ENCODE measurements around the gene PARP4.
A peak's percentile ranks its signal among the peaks of the same experiment; 100 is the strongest.
"Not testable (repeated sequence)": the region's sequence is repeated elsewhere in the genome, so short reads cannot be mapped to it uniquely, and the experiment has no call there.

Gene PARP4

GRCh38 chr13:24528816-24529398 is 16.3 kb upstream of the PARP4 start:
- Histone ChIP-seq H3K9me3 (ENCODE audit: control insufficient read depth, low read length) (no peaks in the 10 kb centered on the region), H3K27me3 (ENCODE audit: control insufficient read depth, insufficient read depth, low read length) (peaks cover 10% of the 10 kb centered on the region), H3K4me3 (ENCODE audit: low read length) (no peak overlapping the region), H3K36me3 (ENCODE audit: control insufficient read depth, insufficient read depth, low read length) (no peaks in the 10 kb centered on the region), H3K4me1 (ENCODE audit: control insufficient read depth, insufficient read depth, low read length) (no peaks in the 10 kb centered on the region), H3K9ac (ENCODE audit: low read length) (no peak overlapping the region)

- Histone ChIP-seq H3K36me3 (ENCODE audit: control insufficient read depth, insufficient read depth, low read length) (no peaks in the 10 kb centered on the region), H3K9me3 (ENCODE audit: control insufficient read depth, low read length) (no peaks in the 10 kb centered on the region), H3K9ac (ENCODE audit: low read length) (no peak overlapping the region), H3K27me3 (ENCODE audit: control insufficient read depth, insufficient read depth, low read length) (peaks cover 10% of the 10 kb centered on the region), H3K4me1 (ENCODE audit: control insufficient read depth, insufficient read depth, low read length) (no peaks in the 10 kb centered on the region), H3K4me3 (ENCODE audit: low read length) (no peak overlapping the region)
These were observed 14.7 kb upstream of the PARP4 start for GRCh38 chr13:24527266-24527775.

- no peaks in the 10 kb centered on the region for H3K9me3 ChIP-seq (ENCODE audit: control insufficient read depth, low read length)
- no peaks in the 10 kb centered on the region for H3K27me3 ChIP-seq (ENCODE audit: control insufficient read depth, insufficient read depth, low read length)
- H3K36me3 ChIP-seq (ENCODE audit: control insufficient read depth, insufficient read depth, low read length): no peaks in the 10 kb centered on the region
- no peak overlapping the region for H3K9ac ChIP-seq (ENCODE audit: low read length)
- H3K4me1 ChIP-seq (ENCODE audit: control insufficient read depth, insufficient read depth, low read length): no peaks in the 10 kb centered on the region
- H3K4me3 ChIP-seq (ENCODE audit: low read length): no peak overlapping the region
These were observed 8.2 kb upstream of the PARP4 start for GRCh38 chr13:24520733-24521132.

- no peaks in the 10 kb centered on the region for H3K9me3 ChIP-seq (ENCODE audit: control insufficient read depth, low read length)
- no peak overlapping the region for H3K4me3 ChIP-seq (ENCODE audit: low read length)
- H3K36me3 ChIP-seq (ENCODE audit: control insufficient read depth, insufficient read depth, low read length): no peaks in the 10 kb centered on the region
- no peaks in the 10 kb centered on the region for H3K27me3 ChIP-seq (ENCODE audit: control insufficient read depth, insufficient read depth, low read length)
- no peak overlapping the region for H3K9ac ChIP-seq (ENCODE audit: low read length)
- H3K4me1 ChIP-seq (ENCODE audit: control insufficient read depth, insufficient read depth, low read length): no peaks in the 10 kb centered on the region
These were observed 4.3 kb upstream of the PARP4 start for GRCh38 chr13:24516919-24517318.

- peak overlapping the region; percentile 88 for H3K9ac ChIP-seq (ENCODE audit: low read length)
- H3K4me3 ChIP-seq (ENCODE audit: low read length): peak overlapping the region; percentile 83
- no peaks in the 10 kb centered on the region for H3K36me3 ChIP-seq (ENCODE audit: control insufficient read depth, insufficient read depth, low read length)
- H3K27me3 ChIP-seq (ENCODE audit: control insufficient read depth, insufficient read depth, low read length): no peaks in the 10 kb centered on the region
- H3K4me1 ChIP-seq (ENCODE audit: control insufficient read depth, insufficient read depth, low read length): peaks cover 6% of the 10 kb centered on the region
- no peaks in the 10 kb centered on the region for H3K9me3 ChIP-seq (ENCODE audit: control insufficient read depth, low read length)
These were observed 283 bp upstream of the PARP4 start for GRCh38 chr13:24512908-24513213.

- H3K4me1 ChIP-seq (ENCODE audit: control insufficient read depth, insufficient read depth, low read length): peaks cover 6% of the 10 kb centered on the region
- no peaks in the 10 kb centered on the region for H3K9me3 ChIP-seq (ENCODE audit: control insufficient read depth, low read length)
- peak overlapping the region; percentile 83 for H3K4me3 ChIP-seq (ENCODE audit: low read length)
- H3K9ac ChIP-seq (ENCODE audit: low read length): peak overlapping the region; percentile 88
- H3K36me3 ChIP-seq (ENCODE audit: control insufficient read depth, insufficient read depth, low read length): no peaks in the 10 kb centered on the region
- H3K27me3 ChIP-seq (ENCODE audit: control insufficient read depth, insufficient read depth, low read length): no peaks in the 10 kb centered on the region
These were observed 772 bp downstream of the PARP4 start for GRCh38 chr13:24511816-24512196.

- Histone ChIP-seq H3K9ac (ENCODE audit: low read length) (peak overlapping the region; percentile 88), H3K4me3 (ENCODE audit: low read length) (peak overlapping the region; percentile 83), H3K27me3 (ENCODE audit: control insufficient read depth, insufficient read depth, low read length) (no peaks in the 10 kb centered on the region), H3K4me1 (ENCODE audit: control insufficient read depth, insufficient read depth, low read length) (peaks cover 6% of the 10 kb centered on the region), H3K9me3 (ENCODE audit: control insufficient read depth, low read length) (no peaks in the 10 kb centered on the region), H3K36me3 (ENCODE audit: control insufficient read depth, insufficient read depth, low read length) (no peaks in the 10 kb centered on the region)
These were observed 1.4 kb downstream of the PARP4 start for GRCh38 chr13:24511019-24511815.

GRCh38 chr13:24506698-24507335 is 5.8 kb downstream of the PARP4 start:
- H3K4me1 ChIP-seq (ENCODE audit: control insufficient read depth, insufficient read depth, low read length): peaks cover 13% of the 10 kb centered on the region
- no peaks in the 10 kb centered on the region for H3K27me3 ChIP-seq (ENCODE audit: control insufficient read depth, insufficient read depth, low read length)
- H3K36me3 ChIP-seq (ENCODE audit: control insufficient read depth, insufficient read depth, low read length): no peaks in the 10 kb centered on the region
- H3K9me3 ChIP-seq (ENCODE audit: control insufficient read depth, low read length): no peaks in the 10 kb centered on the region
- no peak overlapping the region for H3K9ac ChIP-seq (ENCODE audit: low read length)
- H3K4me3 ChIP-seq (ENCODE audit: low read length): no peak overlapping the region

- H3K9ac ChIP-seq (ENCODE audit: low read length); H3K27me3 ChIP-seq (ENCODE audit: control insufficient read depth, insufficient read depth, low read length); H3K36me3 ChIP-seq (ENCODE audit: control insufficient read depth, insufficient read depth, low read length); H3K9me3 ChIP-seq (ENCODE audit: control insufficient read depth, low read length); H3K4me3 ChIP-seq (ENCODE audit: low read length): not testable (repeated sequence)
- peaks cover 13% of the 10 kb centered on the region for H3K4me1 ChIP-seq (ENCODE audit: control insufficient read depth, insufficient read depth, low read length)
These were observed 6.3 kb downstream of the PARP4 start for GRCh38 chr13:24506283-24506682.

- H3K36me3 ChIP-seq (ENCODE audit: control insufficient read depth, insufficient read depth, low read length): no peaks in the 10 kb centered on the region
- no peaks in the 10 kb centered on the region for H3K27me3 ChIP-seq (ENCODE audit: control insufficient read depth, insufficient read depth, low read length)
- no peak overlapping the region for H3K9ac ChIP-seq (ENCODE audit: low read length)
- H3K9me3 ChIP-seq (ENCODE audit: control insufficient read depth, low read length): no peaks in the 10 kb centered on the region
- H3K4me3 ChIP-seq (ENCODE audit: low read length): no peak overlapping the region
- peaks cover 16% of the 10 kb centered on the region for H3K4me1 ChIP-seq (ENCODE audit: control insufficient read depth, insufficient read depth, low read length)
These were observed 6.8 kb downstream of the PARP4 start for GRCh38 chr13:24505756-24506155.

GRCh38 chr13:24505256-24505655 is 7.3 kb downstream of the PARP4 start:
- no peaks in the 10 kb centered on the region for H3K27me3 ChIP-seq (ENCODE audit: control insufficient read depth, insufficient read depth, low read length)
- no peaks in the 10 kb centered on the region for H3K36me3 ChIP-seq (ENCODE audit: control insufficient read depth, insufficient read depth, low read length)
- no peaks in the 10 kb centered on the region for H3K9me3 ChIP-seq (ENCODE audit: control insufficient read depth, low read length)
- H3K9ac ChIP-seq (ENCODE audit: low read length): no peak overlapping the region
- no peak overlapping the region for H3K4me3 ChIP-seq (ENCODE audit: low read length)
- H3K4me1 ChIP-seq (ENCODE audit: control insufficient read depth, insufficient read depth, low read length): peaks cover 16% of the 10 kb centered on the region

- Histone ChIP-seq H3K4me1 (ENCODE audit: control insufficient read depth, insufficient read depth, low read length) (peaks cover 18% of the 10 kb centered on the region), H3K9me3 (ENCODE audit: control insufficient read depth, low read length) (no peaks in the 10 kb centered on the region), H3K4me3 (ENCODE audit: low read length) (no peak overlapping the region), H3K9ac (ENCODE audit: low read length) (no peak overlapping the region), H3K36me3 (ENCODE audit: control insufficient read depth, insufficient read depth, low read length) (no peaks in the 10 kb centered on the region), H3K27me3 (ENCODE audit: control insufficient read depth, insufficient read depth, low read length) (no peaks in the 10 kb centered on the region)
These were observed 9.2 kb downstream of the PARP4 start for GRCh38 chr13:24503379-24503696.
